ENCODE measurements around the gene TMEM50A.
"Not testable (repeated sequence)": the region's sequence is repeated elsewhere in the genome, so short reads cannot be mapped to it uniquely, and the experiment has no call there.

TMEM50A gene

GRCh38 chr1:25356848-25357247 is 18.7 kb downstream of the TMEM50A start:
- Histone ChIP-seq H3K36me3 (ENCODE audit: control insufficient read depth in 2 of 2, insufficient read depth in 2 of 2, low read length in 2 of 2) (peaks cover 45 to 57% of the 10 kb centered on the region in 2 donors), H3K27ac (ENCODE audit: low read depth in 2 of 2, low read length in 2 of 2) (no peak overlapping the region), H3K4me3 (ENCODE audit: low read length in 2 of 2) (no peak overlapping the region), H3K9ac (ENCODE audit: low read depth in 1 of 2, low read length in 2 of 2) (no peak overlapping the region), H3K4me1 (ENCODE audit: control insufficient read depth in 2 of 2, insufficient read depth in 2 of 2, low read length in 2 of 2) (no peaks in the 10 kb centered on the region), H3K9me3 (ENCODE audit: control insufficient read depth in 2 of 2, low read length in 2 of 2) (no peaks in the 10 kb centered on the region), H3K27me3 (ENCODE audit: control insufficient read depth in 2 of 2, insufficient read depth in 2 of 2, low read length in 2 of 2) (no peaks in the 10 kb centered on the region)

GRCh38 chr1:25360596-25361581 is 22.8 kb downstream of the TMEM50A start:
- Histone ChIP-seq H3K27me3 (ENCODE audit: control insufficient read depth in 2 of 2, insufficient read depth in 2 of 2, low read length in 2 of 2) (no peaks in the 10 kb centered on the region), H3K27ac (ENCODE audit: low read depth in 2 of 2, low read length in 2 of 2) (no peak overlapping the region), H3K4me1 (ENCODE audit: control insufficient read depth in 2 of 2, insufficient read depth in 2 of 2, low read length in 2 of 2) (no peaks in the 10 kb centered on the region), H3K9me3 (ENCODE audit: control insufficient read depth in 2 of 2, low read length in 2 of 2) (no peaks in the 10 kb centered on the region), H3K4me3 (ENCODE audit: low read length in 2 of 2) (no peak overlapping the region), H3K9ac (ENCODE audit: low read depth in 1 of 2, low read length in 2 of 2) (no peak overlapping the region), H3K36me3 (ENCODE audit: control insufficient read depth in 2 of 2, insufficient read depth in 2 of 2, low read length in 2 of 2) (peaks cover 28 to 29% of the 10 kb centered on the region in 2 donors)

GRCh38 chr1:25361901-25362300 is 23.8 kb downstream of the TMEM50A start:
- Histone ChIP-seq H3K9ac (ENCODE audit: low read depth in 1 of 2, low read length in 2 of 2) (no peak overlapping the region), H3K4me1 (ENCODE audit: control insufficient read depth in 2 of 2, insufficient read depth in 2 of 2, low read length in 2 of 2) (no peaks in the 10 kb centered on the region), H3K36me3 (ENCODE audit: control insufficient read depth in 2 of 2, insufficient read depth in 2 of 2, low read length in 2 of 2) (peaks cover 24 to 25% of the 10 kb centered on the region in 2 donors), H3K27me3 (ENCODE audit: control insufficient read depth in 2 of 2, insufficient read depth in 2 of 2, low read length in 2 of 2) (no peaks in the 10 kb centered on the region), H3K4me3 (ENCODE audit: low read length in 2 of 2) (no peak overlapping the region), H3K9me3 (ENCODE audit: control insufficient read depth in 2 of 2, low read length in 2 of 2) (no peaks in the 10 kb centered on the region), H3K27ac (ENCODE audit: low read depth in 2 of 2, low read length in 2 of 2) (no peak overlapping the region)

- not testable (repeated sequence) for H3K27me3 ChIP-seq (ENCODE audit: control insufficient read depth in 2 of 2, insufficient read depth in 2 of 2, low read length in 2 of 2); H3K4me1 ChIP-seq (ENCODE audit: control insufficient read depth in 2 of 2, insufficient read depth in 2 of 2, low read length in 2 of 2); H3K27ac ChIP-seq (ENCODE audit: low read depth in 2 of 2, low read length in 2 of 2)
Measured at GRCh38 chr1:25362634-25363559, 24.8 kb downstream of the TMEM50A start.

GRCh38 chr1:25369241-25369640 is 31.1 kb downstream of the TMEM50A start:
- H3K27me3 ChIP-seq (ENCODE audit: control insufficient read depth in 2 of 2, insufficient read depth in 2 of 2, low read length in 2 of 2) = no peaks in the 10 kb centered on the region
- no peak overlapping the region for H3K4me3 ChIP-seq (ENCODE audit: low read length in 2 of 2)
- no peaks in the 10 kb centered on the region for H3K9me3 ChIP-seq (ENCODE audit: control insufficient read depth in 2 of 2, low read length in 2 of 2)
- H3K27ac ChIP-seq (ENCODE audit: low read depth in 2 of 2, low read length in 2 of 2) = no peak overlapping the region
- H3K4me1 ChIP-seq (ENCODE audit: control insufficient read depth in 2 of 2, insufficient read depth in 2 of 2, low read length in 2 of 2) = no peaks in the 10 kb centered on the region
- H3K36me3 ChIP-seq (ENCODE audit: control insufficient read depth in 2 of 2, insufficient read depth in 2 of 2, low read length in 2 of 2) = no peaks in the 10 kb centered on the region
- no peak overlapping the region for H3K9ac ChIP-seq (ENCODE audit: low read depth in 1 of 2, low read length in 2 of 2)

More at GRCh38 chr1:25362634-25363559, 24.8 kb downstream of the TMEM50A start:
- not testable (repeated sequence) for H3K4me3 ChIP-seq (ENCODE audit: low read length in 2 of 2); H3K9me3 ChIP-seq (ENCODE audit: control insufficient read depth in 2 of 2, low read length in 2 of 2); H3K9ac ChIP-seq (ENCODE audit: low read depth in 1 of 2, low read length in 2 of 2)
- peaks cover 18 to 19% of the 10 kb centered on the region in 2 donors for H3K36me3 ChIP-seq (ENCODE audit: control insufficient read depth in 2 of 2, insufficient read depth in 2 of 2, low read length in 2 of 2)

GRCh38 chr1:25369691-25370271 is 31.6 kb downstream of the TMEM50A start:
- not testable (repeated sequence) for H3K27ac ChIP-seq (ENCODE audit: low read depth in 2 of 2, low read length in 2 of 2); H3K27me3 ChIP-seq (ENCODE audit: control insufficient read depth in 2 of 2, insufficient read depth in 2 of 2, low read length in 2 of 2); H3K4me3 ChIP-seq (ENCODE audit: low read length in 2 of 2); H3K9ac ChIP-seq (ENCODE audit: low read depth in 1 of 2, low read length in 2 of 2); H3K36me3 ChIP-seq (ENCODE audit: control insufficient read depth in 2 of 2, insufficient read depth in 2 of 2, low read length in 2 of 2); H3K9me3 ChIP-seq (ENCODE audit: control insufficient read depth in 2 of 2, low read length in 2 of 2); H3K4me1 ChIP-seq (ENCODE audit: control insufficient read depth in 2 of 2, insufficient read depth in 2 of 2, low read length in 2 of 2)

GRCh38 chr1:25371757-25372156 is 33.6 kb downstream of the TMEM50A start:
- not testable (repeated sequence) for H3K4me3 ChIP-seq (ENCODE audit: low read length in 2 of 2); H3K27ac ChIP-seq (ENCODE audit: low read depth in 2 of 2, low read length in 2 of 2); H3K4me1 ChIP-seq (ENCODE audit: control insufficient read depth in 2 of 2, insufficient read depth in 2 of 2, low read length in 2 of 2); H3K9ac ChIP-seq (ENCODE audit: low read depth in 1 of 2, low read length in 2 of 2); H3K9me3 ChIP-seq (ENCODE audit: control insufficient read depth in 2 of 2, low read length in 2 of 2); H3K36me3 ChIP-seq (ENCODE audit: control insufficient read depth in 2 of 2, insufficient read depth in 2 of 2, low read length in 2 of 2); H3K27me3 ChIP-seq (ENCODE audit: control insufficient read depth in 2 of 2, insufficient read depth in 2 of 2, low read length in 2 of 2)

- H3K27me3 ChIP-seq (ENCODE audit: control insufficient read depth in 2 of 2, insufficient read depth in 2 of 2, low read length in 2 of 2); H3K4me3 ChIP-seq (ENCODE audit: low read length in 2 of 2); H3K9ac ChIP-seq (ENCODE audit: low read depth in 1 of 2, low read length in 2 of 2); H3K27ac ChIP-seq (ENCODE audit: low read depth in 2 of 2, low read length in 2 of 2); H3K9me3 ChIP-seq (ENCODE audit: control insufficient read depth in 2 of 2, low read length in 2 of 2); H3K4me1 ChIP-seq (ENCODE audit: control insufficient read depth in 2 of 2, insufficient read depth in 2 of 2, low read length in 2 of 2); H3K36me3 ChIP-seq (ENCODE audit: control insufficient read depth in 2 of 2, insufficient read depth in 2 of 2, low read length in 2 of 2): not testable (repeated sequence)
Measured at GRCh38 chr1:25378367-25378766, 40.2 kb downstream of the TMEM50A start.

- H3K27ac ChIP-seq (ENCODE audit: low read depth in 2 of 2, low read length in 2 of 2); H3K36me3 ChIP-seq (ENCODE audit: control insufficient read depth in 2 of 2, insufficient read depth in 2 of 2, low read length in 2 of 2); H3K9me3 ChIP-seq (ENCODE audit: control insufficient read depth in 2 of 2, low read length in 2 of 2); H3K4me3 ChIP-seq (ENCODE audit: low read length in 2 of 2); H3K27me3 ChIP-seq (ENCODE audit: control insufficient read depth in 2 of 2, insufficient read depth in 2 of 2, low read length in 2 of 2); H3K4me1 ChIP-seq (ENCODE audit: control insufficient read depth in 2 of 2, insufficient read depth in 2 of 2, low read length in 2 of 2); H3K9ac ChIP-seq (ENCODE audit: low read depth in 1 of 2, low read length in 2 of 2): not testable (repeated sequence)
Measured at GRCh38 chr1:25382543-25382942, 44.4 kb downstream of the TMEM50A start.

GRCh38 chr1:25383090-25383489 is 45.0 kb downstream of the TMEM50A start:
- not testable (repeated sequence) for H3K27ac ChIP-seq (ENCODE audit: low read depth in 2 of 2, low read length in 2 of 2); H3K36me3 ChIP-seq (ENCODE audit: control insufficient read depth in 2 of 2, insufficient read depth in 2 of 2, low read length in 2 of 2); H3K4me3 ChIP-seq (ENCODE audit: low read length in 2 of 2); H3K27me3 ChIP-seq (ENCODE audit: control insufficient read depth in 2 of 2, insufficient read depth in 2 of 2, low read length in 2 of 2); H3K9me3 ChIP-seq (ENCODE audit: control insufficient read depth in 2 of 2, low read length in 2 of 2); H3K4me1 ChIP-seq (ENCODE audit: control insufficient read depth in 2 of 2, insufficient read depth in 2 of 2, low read length in 2 of 2); H3K9ac ChIP-seq (ENCODE audit: low read depth in 1 of 2, low read length in 2 of 2)
